Gastrocnemius medialis (tissue), 4 donors: ENCODE measurements around the gene OSTC. TPM values are rescaled to one million over a fixed set of nuclear protein-coding genes. Genes with fewer than 3 reads are reported as not detected.

ENCODE experiments used
- ATAC-seq, 2 donors: fragments of 150-250 bp; one replicate each; pipeline ENCODE4 v1.9.1; 2016
- DNase-seq, 2 donors: peaks; one replicate each; pipeline ENCODE4 v3.0.0-alpha.2; 2019
- H3K27ac ChIP-seq, 4 donors: fragments of 200-600 bp; sonication (generic); 1 replicate in 1 of 4; 2 replicates in 3 of 4; pipeline ENCODE4 v1.5.1; 2016 to 2018; ENCODE audit warnings: mild to moderate bottlenecking in 2 of 4, moderate library complexity in 1 of 4
- H3K27me3 ChIP-seq, 3 donors: fragments of 200-600 bp; sonication (generic) in 2 of 3; 1 replicate in 1 of 3; 2 replicates in 2 of 3; pipeline versions ENCODE4 v1.5.1 to v1.6.0; 2016 to 2019; ENCODE audit warnings: mild to moderate bottlenecking in 1 of 3, moderate library complexity in 1 of 3
- H3K36me3 ChIP-seq, 2 donors: fragments of 200-600 bp; sonication (generic) in 1 of 2; one replicate each; pipeline ENCODE4 v1.5.1; 2017 to 2018
- H3K4me1 ChIP-seq, 2 donors: fragments of 200-600 bp; sonication (generic) in 1 of 2; one replicate each; pipeline ENCODE4 v1.5.1; 2016 to 2017; ENCODE audit warnings: mild to moderate bottlenecking in 2 of 2
- H3K4me3 ChIP-seq, 4 donors: fragments of 200-600 bp; sonication (generic) in 3 of 4; 1 replicate in 1 of 4; 2 replicates in 3 of 4; pipeline ENCODE4 v1.5.1; 2016 to 2019; ENCODE audit warnings: mild to moderate bottlenecking in 2 of 4
- H3K9me3 ChIP-seq, 3 donors: fragments of 200-600 bp; sonication (generic) in 2 of 3; 1 replicate in 1 of 3; 2 replicates in 2 of 3; pipeline ENCODE4 v1.5.1; 2016 to 2019
- CTCF ChIP-seq, 5 experiments: fragments of 450-650 bp in 3 of 5; fragments of 200-600 bp in 2 of 5; sonication (generic) in 2 of 5; IDR thresholded peaks in 4 of 5; conservative IDR thresholded peaks in 1 of 5; 1 replicate in 4 of 5; 2 replicates in 1 of 5; pipeline ENCODE4 v1.5.1; 2016 to 2019; ENCODE audit warnings: antibody characterized with exemption in 5 of 5, mild to moderate bottlenecking in 3 of 5, moderate library complexity in 3 of 5
- POLR2A ChIP-seq, 2 donors: fragments of 450-650 bp; IDR thresholded peaks; one replicate each; pipeline ENCODE4 v1.6.1; 2017; ENCODE audit warnings: antibody characterized with exemption in 2 of 2, mild to moderate bottlenecking in 2 of 2, moderate library complexity in 2 of 2
- in situ Hi-C, 4 donors: fragments of 200-750 bp; cut with MboI; loops; one replicate each; pipeline versions ENCODE4 v1.15.0 to v1.8.0; 2017; ENCODE audit warnings: low sequenced_read_pairs in 4 of 4
- intact Hi-C: fragments of 100-400 bp; cut with DNase I; formaldehyde crosslinking; loops from one replicate; pipeline ENCODE4 v1.15.1; 2023; ENCODE audit warnings: low total_unique reads
- total RNA-seq, 4 donors: library from RNA; depleted of rRNA; stranded (reverse); fragments of >200 nt; gene quantifications; one replicate each; pipeline versions ENCODE4 v1.1.0 to v1.2.3, GENCODE V29; 2016

OSTC gene
- total RNA-seq, 4 donors from 2014 or later: 15.5 to 25.0 (median 23.2) TPM

- in situ Hi-C loops (loop anchor here in 2 of 4 donors (25.0 kb wide), 1 partner anchor 912 kb away; the partner anchor contains the start of gene PAPSS1 (in 2 of the 2)), intact Hi-C loops (loop anchor here (5.0 to 10.0 kb wide), 3 partner anchors 800 to 1100 kb away; partner anchors contain the start of genes PAPSS1 and SGMS2)
- Histone ChIP-seq H3K36me3 (peaks cover 0 to 77% of the 10 kb centered on the region in 2 donors), H3K9me3 (no peaks in the 10 kb centered on the region), H3K27ac (no peak overlapping the region), H3K27me3 (no peaks in the 10 kb centered on the region), H3K4me3 (no peak overlapping the region), H3K4me1 (peaks cover 17 to 19% of the 10 kb centered on the region in 2 donors)
- ATAC-seq: no peak
- TF ChIP-seq CTCF (IDR thresholded peaks at IDR 0.05 in 4 of 5, conservative IDR thresholded peaks at IDR 0.05 in 1 of 5): no peak
- TF ChIP-seq POLR2A (IDR thresholded peaks at IDR 0.05): no peak
- no peak for DNase-seq
Observed at GRCh38 chr4:108624263-108625056, 25.9 kb upstream of the OSTC start.

GRCh38 chr4:108626056-108626455 is 24.3 kb upstream of the OSTC start:
- no peak overlapping the region for H3K4me3 ChIP-seq
- no peak for ATAC-seq
- peaks cover 12 to 16% of the 10 kb centered on the region in 2 donors for H3K4me1 ChIP-seq
- no peak for TF ChIP-seq CTCF (IDR thresholded peaks at IDR 0.05 in 4 of 5, conservative IDR thresholded peaks at IDR 0.05 in 1 of 5)
- no peak for TF ChIP-seq POLR2A (IDR thresholded peaks at IDR 0.05)
- H3K27ac ChIP-seq: no peak overlapping the region
- no peak for DNase-seq
- in situ Hi-C loops: loop anchor here in 1 of 4 donors (25.0 kb wide), 1 partner anchor 914 kb away; the partner anchor contains the start of gene PAPSS1
- H3K9me3 ChIP-seq: no peaks in the 10 kb centered on the region
- peaks cover 0 to 93% of the 10 kb centered on the region in 2 donors for H3K36me3 ChIP-seq
- intact Hi-C loops: loop anchor here (10.0 kb wide), 2 partner anchors 801 to 1099 kb away; partner anchors contain the start of gene SGMS2
- H3K27me3 ChIP-seq: no peaks in the 10 kb centered on the region

DNA sequence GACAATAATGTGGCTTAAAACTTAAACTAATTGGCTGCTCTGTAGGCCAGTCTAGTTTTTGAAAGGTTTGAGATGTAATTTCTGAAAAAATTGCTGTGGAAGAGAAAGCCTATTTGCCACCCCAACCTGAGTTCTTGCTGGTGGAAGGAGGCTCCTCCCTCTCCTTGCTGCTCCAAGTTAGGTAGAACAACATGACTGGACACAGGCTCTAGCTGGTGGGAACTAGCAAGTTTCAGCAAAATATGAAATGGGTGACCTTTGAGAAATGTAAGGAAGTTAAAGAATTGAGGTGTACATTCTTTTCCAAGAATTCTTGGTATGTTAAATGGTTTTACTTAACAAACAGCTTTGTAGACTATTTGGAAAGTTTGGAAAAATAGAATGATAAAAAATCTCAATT is 22.0 kb upstream of the OSTC start:
- TF ChIP-seq CTCF (IDR thresholded peaks at IDR 0.05 in 4 of 5, conservative IDR thresholded peaks at IDR 0.05 in 1 of 5) (no peak), POLR2A (IDR thresholded peaks at IDR 0.05) (no peak)
- DNase-seq: no peak
- no peaks in the 10 kb centered on the region for H3K9me3 ChIP-seq
- H3K27me3 ChIP-seq: no peaks in the 10 kb centered on the region
- H3K4me1 ChIP-seq: no peaks in the 10 kb centered on the region
- in situ Hi-C loops: loop anchor here in 1 of 4 donors (25.0 kb wide), 1 partner anchor 916 kb away; the partner anchor contains the start of gene PAPSS1
- H3K27ac ChIP-seq: no peak overlapping the region
- no peak overlapping the region for H3K4me3 ChIP-seq
- intact Hi-C loops: loop anchor here (10.0 kb wide), 2 partner anchors 804 to 1096 kb away; partner anchors contain the start of gene SGMS2
- H3K36me3 ChIP-seq: peaks cover 0 to 98% of the 10 kb centered on the region in 2 donors
- ATAC-seq: no peak

- DNase-seq (no peak), ATAC-seq (no peak)
- intact Hi-C loops (no loop called here), in situ Hi-C loops (loop anchor here in 1 of 4 donors (25.0 kb wide), 1 partner anchor 923 kb away; the partner anchor contains the start of gene PAPSS1)
- no peak overlapping the region for H3K27ac ChIP-seq
- H3K36me3 ChIP-seq: peaks cover 0 to 47% of the 10 kb centered on the region in 2 donors
- no peak for TF ChIP-seq POLR2A (IDR thresholded peaks at IDR 0.05)
- TF ChIP-seq CTCF (IDR thresholded peaks at IDR 0.05 in 4 of 5, conservative IDR thresholded peaks at IDR 0.05 in 1 of 5): no peak
- no peaks in the 10 kb centered on the region for H3K27me3 ChIP-seq
- H3K9me3 ChIP-seq: no peaks in the 10 kb centered on the region
- no peaks in the 10 kb centered on the region for H3K4me1 ChIP-seq
- no peak overlapping the region for H3K4me3 ChIP-seq
Observed at GRCh38 chr4:108635070-108635655, 15.2 kb upstream of the OSTC start.
